ENCODE measurements around the gene FXYD2.

FXYD2 gene

DNA sequence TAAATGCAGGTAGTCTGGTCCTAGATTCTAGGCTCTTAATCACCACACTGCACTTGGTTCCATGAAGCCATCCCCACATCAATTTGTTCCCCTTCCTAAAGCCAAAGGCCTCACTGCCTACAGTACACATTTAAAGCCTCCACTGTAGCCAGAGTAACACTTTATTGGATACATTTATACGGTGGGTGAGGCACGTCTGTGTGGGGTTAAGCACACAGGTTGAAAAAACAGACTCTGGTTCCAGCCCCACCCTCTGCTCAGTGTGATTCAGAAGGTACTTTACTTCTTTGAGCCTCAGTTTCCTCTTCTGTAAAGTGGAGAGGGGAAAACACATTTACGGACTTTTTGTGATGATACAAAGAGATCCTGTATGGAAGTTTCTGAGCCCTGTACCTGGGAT lies 50.0 kb downstream of the FXYD2 start:
- DNase-seq (ENCODE audit: low read depth) = no peak
- TF ChIP-seq, protein P1, sequence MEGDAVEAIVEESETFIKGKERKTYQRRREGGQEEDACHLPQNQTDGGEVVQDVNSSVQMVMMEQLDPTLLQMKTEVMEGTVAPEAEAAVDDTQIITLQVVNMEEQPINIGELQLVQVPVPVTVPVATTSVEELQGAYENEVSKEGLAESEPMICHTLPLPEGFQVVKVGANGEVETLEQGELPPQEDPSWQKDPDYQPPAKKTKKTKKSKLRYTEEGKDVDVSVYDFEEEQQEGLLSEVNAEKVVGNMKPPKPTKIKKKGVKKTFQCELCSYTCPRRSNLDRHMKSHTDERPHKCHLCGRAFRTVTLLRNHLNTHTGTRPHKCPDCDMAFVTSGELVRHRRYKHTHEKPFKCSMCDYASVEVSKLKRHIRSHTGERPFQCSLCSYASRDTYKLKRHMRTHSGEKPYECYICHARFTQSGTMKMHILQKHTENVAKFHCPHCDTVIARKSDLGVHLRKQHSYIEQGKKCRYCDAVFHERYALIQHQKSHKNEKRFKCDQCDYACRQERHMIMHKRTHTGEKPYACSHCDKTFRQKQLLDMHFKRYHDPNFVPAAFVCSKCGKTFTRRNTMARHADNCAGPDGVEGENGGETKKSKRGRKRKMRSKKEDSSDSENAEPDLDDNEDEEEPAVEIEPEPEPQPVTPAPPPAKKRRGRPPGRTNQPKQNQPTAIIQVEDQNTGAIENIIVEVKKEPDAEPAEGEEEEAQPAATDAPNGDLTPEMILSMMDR (IDR thresholded peaks at IDR 0.05; ENCODE audit: insufficient read depth, low read depth, low read length, missing control alignments) = no peak

DNA sequence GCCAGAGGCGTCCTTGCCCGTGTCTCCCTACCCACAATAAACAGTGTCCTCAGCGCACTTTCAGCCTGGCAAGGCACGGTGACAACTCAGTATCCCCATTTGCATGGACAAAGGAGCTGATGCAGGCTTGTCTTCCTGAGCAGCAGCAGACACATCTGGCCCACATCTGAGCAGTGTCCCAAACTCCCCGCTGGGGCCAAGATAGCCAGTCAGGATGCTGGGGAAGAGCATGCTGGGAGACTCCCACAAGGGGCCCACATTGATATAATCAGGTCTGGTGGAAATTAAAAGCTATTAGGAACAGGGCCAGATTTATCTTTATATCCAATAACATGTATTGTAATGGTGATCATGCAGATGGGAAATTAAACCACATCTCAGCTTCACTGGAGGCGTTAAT lies 52.2 kb downstream of the FXYD2 start:
- DNase-seq (ENCODE audit: low read depth) = no peak
- TF ChIP-seq, protein P1 (IDR thresholded peaks at IDR 0.05; ENCODE audit: insufficient read depth, low read depth, low read length, missing control alignments) = no peak
- H3K4me3 ChIP-seq (ENCODE audit: low read length) = no peak overlapping the region

More for the DNA sequence above, 50.0 kb downstream of the FXYD2 start:
- no peak overlapping the region for H3K4me3 ChIP-seq (ENCODE audit: low read length)

DNA sequence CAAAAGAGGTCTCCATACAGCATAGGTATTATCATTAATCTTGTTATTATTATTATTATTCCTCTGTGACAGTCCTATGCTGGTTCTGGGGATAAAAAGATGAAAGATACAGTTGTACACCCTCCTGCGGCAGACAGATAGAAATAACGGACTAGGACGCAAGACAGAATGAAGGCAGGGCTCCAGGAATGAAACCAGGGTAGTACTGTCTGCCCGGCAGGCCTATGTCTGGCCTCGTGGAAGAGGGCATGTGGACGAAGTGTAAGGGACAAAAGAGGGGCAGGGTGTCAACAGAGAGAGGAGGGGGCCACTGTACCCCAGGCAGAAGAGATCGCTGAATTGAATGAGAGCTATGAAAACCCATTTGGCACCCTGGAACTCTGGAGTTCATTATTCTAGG lies 52.7 kb downstream of the FXYD2 start:
- DNase-seq (ENCODE audit: low read depth) = no peak
- H3K4me3 ChIP-seq (ENCODE audit: low read length) = no peak overlapping the region
- TF ChIP-seq, protein P1 (IDR thresholded peaks at IDR 0.05; ENCODE audit: insufficient read depth, low read depth, low read length, missing control alignments) = no peak

- H3K4me3 ChIP-seq (ENCODE audit: low read length) = no peak overlapping the region
- DNase-seq (ENCODE audit: low read depth) = no peak
- TF ChIP-seq, protein P1 (IDR thresholded peaks at IDR 0.05; ENCODE audit: insufficient read depth, low read depth, low read length, missing control alignments) = no peak
These were observed 53.3 kb downstream of the FXYD2 start for GRCh38 chr11:117771197-117771596.

DNA sequence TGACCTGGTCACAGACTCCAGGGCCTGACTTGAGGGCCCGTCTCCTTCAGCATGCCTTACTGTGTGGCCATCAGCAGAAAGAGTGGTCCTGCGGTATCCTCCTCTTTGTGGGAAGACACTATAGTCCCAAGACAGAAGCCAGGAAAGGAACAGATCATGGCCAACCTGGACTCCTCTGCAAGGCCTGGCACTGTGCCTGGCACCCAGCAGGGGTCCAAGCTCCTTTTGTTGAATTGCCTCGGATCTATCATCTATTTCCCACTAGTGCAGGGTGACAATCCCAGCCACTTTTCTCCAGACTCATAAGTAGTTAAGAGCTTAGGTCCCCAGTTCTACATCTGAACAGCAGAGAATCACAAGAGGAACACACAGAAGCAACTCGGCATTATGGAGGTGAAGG lies 54.5 kb downstream of the FXYD2 start:
- TF ChIP-seq, protein P1 (IDR thresholded peaks at IDR 0.05; ENCODE audit: insufficient read depth, low read depth, low read length, missing control alignments) = no peak
- H3K4me3 ChIP-seq (ENCODE audit: low read length) = no peak overlapping the region
- no peak for DNase-seq (ENCODE audit: low read depth)
